A549 (cell line): ENCODE results near the gene RNF8. TPM values are rescaled to one million over a fixed set of nuclear protein-coding genes. Genes with fewer than 3 reads are reported as not detected.

Source experiments
- ATAC-seq, 2 experiments: fragments of 200-7000 bp in 1 of 2; fragments of >200 bp in 1 of 2; cut with Nextera tagmentation in 1 of 2; cut with Tn5 transposase in 1 of 2; 3 replicates each; pipeline versions ENCODE4 v1.8.0 to v1.9.1; 2018 to 2020; ENCODE audit warnings: mild to moderate bottlenecking in 1 of 2, moderate library complexity in 1 of 2
- CTCF ChIA-PET: fragments of 300-600 bp; sonication (Branson Sonifier 250); formaldehyde crosslinking; extraction: SDS; loops from one replicate; lab custom pipeline; 2021; ENCODE audit warnings: antibody characterized with exemption, inconsistent platforms; lab: Yijun Ruan, JAX
- POLR2A ChIA-PET: fragments of 350-600 bp; formaldehyde crosslinking; extraction: SDS; loops from one replicate; lab custom pipeline; 2021; ENCODE audit warnings: antibody characterized with exemption, inconsistent platforms; lab: Yijun Ruan, JAX
- DNase-seq, 2 experiments: peaks; one replicate each; pipeline versions ENCODE4 v3.0.0 to v3.0.0-alpha.2; 2011 to 2016; ENCODE audit warnings: low read depth in 1 of 2, low spot score in 1 of 2
- FAIRE-seq: peaks from 2 replicates; lab custom pipeline; 2011; peaks lifted over from hg19 to GRCh38; lab: Jason Lieb, UNC
- H3K27ac ChIP-seq, 2 experiments: fragments of >200 bp; sonication (Bioruptor Twin); formaldehyde crosslinking; 3 replicates each; pipeline ENCODE4 v1.5.1; 2016 to 2017
- H3K4me1 ChIP-seq: fragments of >200 bp; sonication (Bioruptor Twin); formaldehyde crosslinking; 3 replicates; pipeline ENCODE4 v1.6.1; 2016
- H3K4me2 ChIP-seq: fragments of >200 bp; sonication (Bioruptor Twin); formaldehyde crosslinking; 3 replicates; pipeline ENCODE4 v1.6.1; 2016
- H3K4me3 ChIP-seq: fragments of >200 bp; sonication (Bioruptor Twin); formaldehyde crosslinking; 3 replicates; pipeline ENCODE4 v1.5.1; 2016
- H3K9me3 ChIP-seq: fragments of >200 bp; sonication (Bioruptor Twin); formaldehyde crosslinking; 3 replicates; pipeline ENCODE4 v1.6.1; 2016
- ESRRA ChIP-seq: fragments of 150-350 bp; IDR thresholded peaks from 2 replicates; pipeline ENCODE4 v1.6.1; 2014; ENCODE audit warnings: mild to moderate bottlenecking, low read length, borderline replicate concordance
- FOXS1 ChIP-seq: fragments of 250-450 bp; sonication (Bioruptor Pico); IDR thresholded peaks from 2 replicates; pipeline ENCODE4 v1.5.0; 2020; ENCODE audit warnings: mild to moderate bottlenecking, moderate library complexity
- HDAC2 ChIP-seq: fragments of 200-600 bp; sonication (generic); IDR thresholded peaks from 2 replicates; pipeline ENCODE4 v1.6.1; 2016
- HMGXB4 ChIP-seq: fragments of 250-450 bp; sonication (Bioruptor Pico); IDR thresholded peaks from 2 replicates; pipeline ENCODE4 v1.5.0; 2021; ENCODE audit warnings: mild to moderate bottlenecking, moderate library complexity, borderline replicate concordance
- JUN ChIP-seq, 2 experiments: fragments of >200 bp; sonication (Bioruptor Twin); formaldehyde crosslinking; IDR thresholded peaks; 2 replicates in 1 of 2; 3 replicates in 1 of 2; pipeline ENCODE4 v1.6.1; 2016 to 2017
- MAX ChIP-seq: IDR thresholded peaks from 2 replicates; pipeline ENCODE4 v1.6.1; 2012
- MAZ ChIP-seq: fragments of 150-350 bp; IDR thresholded peaks from 2 replicates; pipeline ENCODE4 v1.6.1; 2014; ENCODE audit warnings: antibody characterized with exemption, low read depth, low read length, borderline replicate concordance
- RCOR1 ChIP-seq: fragments of 150-350 bp; IDR thresholded peaks from 2 replicates; pipeline ENCODE4 v1.6.1; 2014; ENCODE audit warnings: antibody characterized with exemption, low read length, low read depth
- RNF2 ChIP-seq: fragments of 200-600 bp; sonication (generic); IDR thresholded peaks from 2 replicates; pipeline ENCODE4 v1.6.1; 2016; ENCODE audit warnings: low read depth, mild to moderate bottlenecking, antibody characterized with exemption, moderate library complexity, borderline replicate concordance
- TFCP2L1 ChIP-seq: fragments of 250-450 bp; sonication (Bioruptor Pico); IDR thresholded peaks from 2 replicates; pipeline ENCODE4 v1.5.0; 2021; ENCODE audit warnings: mild to moderate bottlenecking
- WGBS: methylation state at CpG from one replicate; pipeline ENCODE4 v1.1.6; 2017; ENCODE audit errors: missing lambda C conversion rate; 5-methylcytosine and 5-hydroxymethylcytosine counted together
- polyA plus RNA-seq, 4 experiments: library from polyadenylated mRNA; depleted of rRNA in 3 of 4; stranded (reverse); fragments of >200 nt; fragmentation: RNase III in 1 of 4; extraction: RNeasy Plus Mini Kit Qiagen cat#74134 plus additional on column Dnase treatment in 1 of 4; gene quantifications; 2 replicates in 3 of 4; 3 replicates in 1 of 4; pipeline ENCODE4 v1.2.3, GENCODE V29; 2011 to 2017
- TF ChIP-seq, protein P1 (sequence below): fragments of >200 bp; sonication (Bioruptor Twin); formaldehyde crosslinking; IDR thresholded peaks from 3 replicates; pipeline ENCODE4 v1.6.1; 2016
- TF ChIP-seq, protein P2 (sequence below): fragments of 200-600 bp; sonication (generic); IDR thresholded peaks from 2 replicates; pipeline ENCODE4 v1.6.1; 2016; ENCODE audit warnings: antibody characterized with exemption, mild to moderate bottlenecking, moderate library complexity
- TF ChIP-seq, protein P3 (sequence below): fragments of 250-450 bp; sonication (Bioruptor Pico); IDR thresholded peaks from 2 replicates; pipeline ENCODE4 v1.5.0; 2020; ENCODE audit warnings: low read depth, mild to moderate bottlenecking, moderate library complexity

The RNF8 gene
- polyA plus RNA-seq, 2 of the 4 experiments (the other 2 are of a cell fraction) = 21.4 to 22.0 TPM

DNA sequence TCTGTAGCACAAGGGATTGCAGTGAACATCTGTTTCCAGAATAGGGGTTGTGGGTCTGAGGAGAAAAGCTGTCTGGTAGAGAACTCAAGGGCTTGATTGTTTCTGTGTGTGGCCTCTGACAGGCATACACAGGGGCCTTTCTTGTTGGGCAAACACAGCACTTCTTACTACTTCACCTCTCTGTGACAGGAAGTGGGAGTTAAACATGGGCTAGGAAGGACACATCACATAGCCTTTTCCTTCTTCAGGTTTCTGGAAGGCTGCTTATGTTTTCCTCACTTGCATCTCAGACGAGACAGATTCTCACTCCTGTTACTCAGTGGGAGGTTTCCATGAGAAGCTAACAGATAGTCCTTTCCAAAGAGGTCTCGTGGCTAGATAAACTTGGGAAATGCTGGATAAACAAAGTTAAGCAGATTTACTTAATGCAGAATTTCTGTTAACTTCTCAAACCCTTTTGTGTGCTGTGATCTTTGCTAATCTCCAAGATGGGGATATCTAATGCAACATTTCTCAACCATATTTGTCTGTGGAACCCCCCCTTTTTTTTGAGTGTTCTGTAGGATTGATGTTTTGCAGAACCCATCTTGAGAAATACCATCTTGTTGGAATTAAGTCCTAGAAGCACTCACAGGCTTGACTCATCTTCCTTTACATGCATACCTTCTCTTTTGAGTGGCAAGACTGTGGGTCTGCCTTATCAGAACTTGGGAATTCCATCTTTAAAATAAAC, 41.9 kb upstream of the RNF8 start:
- Histone ChIP-seq H3K4me2 (no peak overlapping the region), H3K4me3 (no peak overlapping the region), H3K27ac (no peak overlapping the region)
- POLR2A ChIA-PET = no interaction called here
- no peak for FAIRE-seq
- TF ChIP-seq, protein P1, sequence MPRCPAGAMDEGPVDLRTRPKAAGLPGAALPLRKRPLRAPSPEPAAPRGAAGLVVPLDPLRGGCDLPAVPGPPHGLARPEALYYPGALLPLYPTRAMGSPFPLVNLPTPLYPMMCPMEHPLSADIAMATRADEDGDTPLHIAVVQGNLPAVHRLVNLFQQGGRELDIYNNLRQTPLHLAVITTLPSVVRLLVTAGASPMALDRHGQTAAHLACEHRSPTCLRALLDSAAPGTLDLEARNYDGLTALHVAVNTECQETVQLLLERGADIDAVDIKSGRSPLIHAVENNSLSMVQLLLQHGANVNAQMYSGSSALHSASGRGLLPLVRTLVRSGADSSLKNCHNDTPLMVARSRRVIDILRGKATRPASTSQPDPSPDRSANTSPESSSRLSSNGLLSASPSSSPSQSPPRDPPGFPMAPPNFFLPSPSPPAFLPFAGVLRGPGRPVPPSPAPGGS = no peak
- TF ChIP-seq RNF2 (no peak), RCOR1 (no peak), TFCP2L1 (CRISPR knock-in tag) (no peak), FOXS1 (no peak)
- TF ChIP-seq, protein P2, sequence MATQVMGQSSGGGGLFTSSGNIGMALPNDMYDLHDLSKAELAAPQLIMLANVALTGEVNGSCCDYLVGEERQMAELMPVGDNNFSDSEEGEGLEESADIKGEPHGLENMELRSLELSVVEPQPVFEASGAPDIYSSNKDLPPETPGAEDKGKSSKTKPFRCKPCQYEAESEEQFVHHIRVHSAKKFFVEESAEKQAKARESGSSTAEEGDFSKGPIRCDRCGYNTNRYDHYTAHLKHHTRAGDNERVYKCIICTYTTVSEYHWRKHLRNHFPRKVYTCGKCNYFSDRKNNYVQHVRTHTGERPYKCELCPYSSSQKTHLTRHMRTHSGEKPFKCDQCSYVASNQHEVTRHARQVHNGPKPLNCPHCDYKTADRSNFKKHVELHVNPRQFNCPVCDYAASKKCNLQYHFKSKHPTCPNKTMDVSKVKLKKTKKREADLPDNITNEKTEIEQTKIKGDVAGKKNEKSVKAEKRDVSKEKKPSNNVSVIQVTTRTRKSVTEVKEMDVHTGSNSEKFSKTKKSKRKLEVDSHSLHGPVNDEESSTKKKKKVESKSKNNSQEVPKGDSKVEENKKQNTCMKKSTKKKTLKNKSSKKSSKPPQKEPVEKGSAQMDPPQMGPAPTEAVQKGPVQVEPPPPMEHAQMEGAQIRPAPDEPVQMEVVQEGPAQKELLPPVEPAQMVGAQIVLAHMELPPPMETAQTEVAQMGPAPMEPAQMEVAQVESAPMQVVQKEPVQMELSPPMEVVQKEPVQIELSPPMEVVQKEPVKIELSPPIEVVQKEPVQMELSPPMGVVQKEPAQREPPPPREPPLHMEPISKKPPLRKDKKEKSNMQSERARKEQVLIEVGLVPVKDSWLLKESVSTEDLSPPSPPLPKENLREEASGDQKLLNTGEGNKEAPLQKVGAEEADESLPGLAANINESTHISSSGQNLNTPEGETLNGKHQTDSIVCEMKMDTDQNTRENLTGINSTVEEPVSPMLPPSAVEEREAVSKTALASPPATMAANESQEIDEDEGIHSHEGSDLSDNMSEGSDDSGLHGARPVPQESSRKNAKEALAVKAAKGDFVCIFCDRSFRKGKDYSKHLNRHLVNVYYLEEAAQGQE = no peak
- TF ChIP-seq, protein P3, sequence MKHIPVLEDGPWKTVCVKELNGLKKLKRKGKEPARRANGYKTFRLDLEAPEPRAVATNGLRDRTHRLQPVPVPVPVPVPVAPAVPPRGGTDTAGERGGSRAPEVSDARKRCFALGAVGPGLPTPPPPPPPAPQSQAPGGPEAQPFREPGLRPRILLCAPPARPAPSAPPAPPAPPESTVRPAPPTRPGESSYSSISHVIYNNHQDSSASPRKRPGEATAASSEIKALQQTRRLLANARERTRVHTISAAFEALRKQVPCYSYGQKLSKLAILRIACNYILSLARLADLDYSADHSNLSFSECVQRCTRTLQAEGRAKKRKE (CRISPR knock-in tag) = no peak
- TF ChIP-seq, all 56 proteins: peak for 0
- H3K9me3 ChIP-seq = no peaks in the 10 kb centered on the region
- ATAC-seq (no peak), DNase-seq (no peak)
- CTCF ChIA-PET = interaction anchor here (1.7 kb wide), 1 partner anchor 294 kb away, joined by 5 read pairs; no protein-coding TSS in a partner anchor
- 80% methylated on average over 2 of the region's 2 CpGs for WGBS
- no peaks in the 10 kb centered on the region for H3K4me1 ChIP-seq

DNA sequence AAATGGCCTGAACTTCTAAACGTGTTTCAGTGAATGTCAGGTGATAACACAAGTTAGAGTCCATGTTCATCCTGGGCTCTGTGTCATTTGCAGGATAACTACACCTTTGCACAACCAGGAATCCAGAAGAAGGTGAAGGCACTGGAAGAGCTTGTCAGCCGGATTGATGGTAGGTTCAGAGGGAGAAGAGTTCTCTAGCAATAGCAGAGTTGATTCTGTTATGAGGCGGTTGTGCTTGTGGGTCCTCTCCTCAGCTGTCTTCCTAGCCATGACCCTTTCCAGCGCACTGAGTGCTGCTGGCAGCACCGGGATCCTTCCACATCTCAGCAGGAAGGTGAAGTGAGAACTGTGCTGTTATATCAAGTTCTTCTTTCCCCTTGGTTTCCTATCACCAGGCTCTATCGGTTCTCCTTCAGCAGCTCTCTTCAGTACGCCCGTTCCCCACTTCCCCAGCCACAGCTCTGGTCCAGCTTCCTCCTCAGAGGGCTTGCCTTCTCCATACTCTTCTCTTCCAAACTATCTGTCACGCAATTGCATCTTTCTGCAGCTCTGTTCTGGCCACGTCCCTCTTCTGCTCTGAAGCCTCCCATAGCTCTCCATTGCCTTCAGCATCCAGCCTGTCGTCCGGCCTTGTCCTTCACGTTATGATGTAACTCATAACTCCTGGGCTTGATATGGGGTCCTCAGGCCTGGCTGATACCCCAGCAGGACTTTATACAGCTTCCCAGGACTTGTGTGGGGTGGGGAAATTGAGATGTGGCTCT, 39.9 kb upstream of the RNF8 start:
- ATAC-seq (no peak), DNase-seq (no peak), FAIRE-seq (no peak)
- 87% methylated on average over 13 of the region's 13 CpGs for WGBS
- TF ChIP-seq MAX = no peak
- no peak for TF ChIP-seq MAZ
- no peak for TF ChIP-seq HMGXB4
- no peak for TF ChIP-seq JUN (IDR thresholded peaks at IDR 0.05)
- no peak for TF ChIP-seq HDAC2
- no peak for TF ChIP-seq ESRRA
- Histone ChIP-seq H3K27ac (no peak overlapping the region), H3K4me3 (no peak overlapping the region), H3K4me1 (no peaks in the 10 kb centered on the region), H3K4me2 (no peak overlapping the region), H3K9me3 (no peaks in the 10 kb centered on the region)
- ChIA-PET POLR2A (no interaction called here), CTCF (interaction anchor here (0.5 to 3.7 kb wide), 10 partner anchors 10 to 546 kb away, joined by 3 to 19 read pairs (median 6); no protein-coding TSS in a partner anchor)
